Heart left ventricle (tissue), 16 donors: Measurements from ENCODE around the gene DSTN. TPM values are rescaled to one million over a fixed set of nuclear protein-coding genes. Genes with fewer than 3 reads are reported as not detected.

ENCODE experiments used
- ATAC-seq, 4 donors: fragments of 200-7000 bp; cut with Tn5 transposase; one replicate each; pipeline ENCODE4 v1.9.1; 2020 to 2022; ENCODE audit warnings: moderate library complexity in 4 of 4, mild to moderate bottlenecking in 3 of 4, moderate number of reproducible peaks in 1 of 4
- DNase-seq, 5 donors: peaks; one replicate each; pipeline ENCODE4 v3.0.0-alpha.2; 2020
- H3K27ac ChIP-seq, 12 donors: fragments of 200-600 bp; sonication (generic) in 4 of 12; one replicate each; pipeline versions ENCODE4 v1.5.0 to v1.8.0; 2016 to 2022; ENCODE audit warnings: mild to moderate bottlenecking in 2 of 12
- H3K27me3 ChIP-seq, 9 donors: fragments of 200-600 bp; sonication (generic) in 2 of 9; one replicate each; pipeline versions ENCODE4 v1.5.1 to v1.8.0; 2016 to 2022; ENCODE audit warnings: mild to moderate bottlenecking in 3 of 9
- H3K36me3 ChIP-seq, 9 donors: fragments of 200-600 bp; sonication (generic) in 2 of 9; one replicate each; pipeline versions ENCODE4 v1.5.0 to v1.8.0; 2018 to 2022; ENCODE audit warnings: mild to moderate bottlenecking in 2 of 9
- H3K4me1 ChIP-seq, 12 donors: fragments of 200-600 bp; sonication (generic) in 4 of 12; one replicate each; pipeline versions ENCODE4 v1.5.0 to v1.8.0; 2016 to 2022; ENCODE audit warnings: mild to moderate bottlenecking in 3 of 12
- H3K4me3 ChIP-seq, 12 donors: fragments of 200-600 bp; sonication (generic) in 4 of 12; one replicate each; pipeline versions ENCODE4 v1.5.0 to v1.8.0; 2017 to 2022; ENCODE audit warnings: mild to moderate bottlenecking in 9 of 12, moderate library complexity in 4 of 12
- H3K9me3 ChIP-seq, 12 donors: fragments of 200-600 bp; sonication (generic) in 4 of 12; one replicate each; pipeline versions ENCODE4 v1.5.0 to v1.8.0; 2016 to 2022; ENCODE audit warnings: mild to moderate bottlenecking in 1 of 12
- CTCF ChIP-seq, 12 donors: fragments of 200-600 bp; sonication (generic) in 4 of 12; IDR thresholded peaks; one replicate each; pipeline versions ENCODE4 v1.5.0 to v1.8.0; 2018 to 2022; ENCODE audit warnings: antibody characterized with exemption in 12 of 12, mild to moderate bottlenecking in 5 of 12
- POLR2A ChIP-seq, 2 donors: fragments of 450-650 bp; IDR thresholded peaks; one replicate each; pipeline ENCODE4 v1.6.1; 2017; ENCODE audit warnings: antibody characterized with exemption in 2 of 2, mild to moderate bottlenecking in 2 of 2, moderate library complexity in 2 of 2
- WGBS, 4 donors: extraction: QIAGEN DNeasy Blood & Tissue Kit in 2 of 4; methylation state at CpG; one replicate each; pipeline versions ENCODE4 v1.1.5 to v1.1.7; 2013 to 2018; 5-methylcytosine and 5-hydroxymethylcytosine counted together
- intact Hi-C, 10 donors: fragments of 100-400 bp; cut with DNase I; formaldehyde crosslinking; loops; one replicate each; pipeline versions ENCODE4 v1.11.1 to v1.14.2; 2022
- polyA plus RNA-seq, 2 donors: library from polyadenylated mRNA; stranded (reverse); fragments of 200-250 nt; gene quantifications; one replicate each; pipeline ENCODE4 v1.2.3, GENCODE V29; 2013
- total RNA-seq, 9 donors: library from RNA; depleted of rRNA in 2 of 9; stranded (reverse); fragments of >200 nt in 2 of 9; fragmentation: NEBNext Ultra II Directional in 3 of 9; extraction: Animal tissue kit (Norgen Biotek cat#: 25700) in 3 of 9; gene quantifications; one replicate each; pipeline versions ENCODE4 v1.1.0 to v1.2.4, GENCODE V29; 2016 to 2023
- donor health status: ischemic (EF 13 %, LVEDD 7.1; RV severe dilation, severe dysfunction).
- donor health status: healthy with polysubstance abuse.
- donor health status: DM: no; HTN: yes; CAD: no.
- donor health status: DM: no; HTN: no; CAD: no.
- donor health status: ischemic (EF 25% LVEDD 6.9; RV normal size, moderate dysfunction).
- donor health status: ischemic (EF 25% LVEDD 5.7; RV mildly dilated, moderate dysfunction).
- donor health status: healthy.
- donor health status: DM: yes; HTN: yes; CAD: no.
- donor health status: ischemic (EF 35%, LVEDD 5.7; RV mildly dilated, moderate dysfunction).
- donor health status: nonischemic (EF 11% LVEDD 7.7; RV severe dilation, severe dysfunction).
- donor health status: DM: yes; HTN: yes; CAD: no.
- donor health status: PGD.
- donor health status: ischemic (EF 29% LVEDD 5.4; RV normal size, mild dysfunction).
- donor health status: nonischemic (EF 23%, LVEDD 6.1; RV moderate dilation, normal function).

DSTN gene
- total and polyA plus RNA-seq, 11 donors = 447 to 738 (median 546) TPM

DNA sequence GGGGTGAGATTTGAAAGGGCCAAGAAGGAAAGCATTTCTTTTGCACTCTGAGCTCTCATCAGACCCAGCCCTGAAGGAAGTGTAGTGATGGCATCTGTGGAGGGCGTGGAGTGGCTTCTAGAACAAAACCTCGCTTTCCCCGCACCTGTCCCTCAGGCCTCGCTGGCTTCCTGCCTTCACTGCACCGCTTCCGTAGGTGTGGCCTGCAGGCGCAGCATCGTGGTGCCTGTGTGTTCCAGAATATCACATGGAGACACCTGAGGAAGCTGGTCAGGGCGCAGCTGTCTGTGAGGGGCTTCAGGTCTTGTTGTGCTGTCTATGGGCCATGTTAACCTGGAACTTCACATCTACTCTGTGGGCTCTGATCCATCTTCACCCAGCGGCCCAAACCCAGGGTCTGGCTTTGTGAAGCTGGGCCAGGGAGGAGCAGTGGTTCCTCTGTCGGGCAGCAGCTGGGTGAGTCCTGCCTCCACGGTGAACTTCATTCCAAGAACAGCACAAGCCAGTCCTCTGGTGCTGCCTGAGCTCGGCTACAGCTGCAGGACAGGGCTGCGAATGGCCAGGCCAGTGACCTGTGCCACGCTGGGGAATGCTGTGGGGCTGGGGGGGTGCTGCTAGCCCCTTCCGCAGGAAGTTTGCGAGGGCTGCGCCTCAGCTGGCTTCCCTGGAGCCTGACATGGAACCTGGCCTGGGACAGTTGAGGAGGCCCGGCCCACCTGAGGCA is 40.9 kb downstream of the DSTN start:
- H3K36me3 ChIP-seq = peaks cover 0 to 72% (median 47%) of the 10 kb centered on the region in 9 donors
- TF ChIP-seq CTCF (IDR thresholded peaks at IDR 0.05) (no peak), POLR2A (IDR thresholded peaks at IDR 0.05) (no peak)
- ATAC-seq = peak in 3 of 4 donors; percentile 4 to 9 (median 7)
- H3K27ac ChIP-seq = peak overlapping the region in 11 of 12 donors; percentile 16 to 83 (median 40)
- intact Hi-C loops = loop anchor here in 6 of 10 donors (5.0 kb wide), 1 partner anchor 38 kb away; the partner anchor contains the start of gene DSTN (in 6 of the 6)
- WGBS, 4 donors = 46 to 65% (median 55%) methylated on average over 7 to 19 of the region's 19 CpGs
- H3K4me3 ChIP-seq = peak overlapping the region in 1 of 12 donors; percentile 7
- no peaks in the 10 kb centered on the region for H3K27me3 ChIP-seq
- H3K4me1 ChIP-seq = peaks cover 0 to 61% (median 42%) of the 10 kb centered on the region in 12 donors
- DNase-seq = peak in 2 of 5 donors; percentile 39 to 69
- no peaks in the 10 kb centered on the region for H3K9me3 ChIP-seq

DNA sequence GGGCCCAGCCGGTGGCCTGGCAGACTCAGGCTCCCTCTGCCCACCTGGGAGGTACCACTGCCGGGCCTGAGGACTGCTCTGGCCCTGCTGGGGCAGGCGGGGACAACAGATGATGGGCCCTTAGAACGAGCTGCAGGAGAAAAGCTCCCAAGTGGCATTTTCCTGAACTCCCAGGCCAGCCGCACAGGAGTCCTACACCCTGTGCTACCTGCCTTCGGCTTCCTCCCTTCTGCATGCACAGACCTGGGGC is 41.3 kb downstream of the DSTN start:
- whole genome bisulfite sequencing, 4 donors = 54 to 90% (median 60%) methylated on average over 2 to 6 of the region's 6 CpGs
- Histone ChIP-seq H3K27me3 (no peaks in the 10 kb centered on the region), H3K4me3 (peak overlapping the region in 1 of 12 donors; percentile 7), H3K36me3 (peaks cover 0 to 72% (median 47%) of the 10 kb centered on the region in 9 donors), H3K27ac (peak overlapping the region in 11 of 12 donors; percentile 23 to 83 (median 47)), H3K9me3 (no peaks in the 10 kb centered on the region), H3K4me1 (peaks cover 0 to 65% (median 47%) of the 10 kb centered on the region in 12 donors)
- ATAC-seq = peak in 3 of 4 donors; percentile 9 to 19 (median 10)
- intact Hi-C loops = loop anchor here in 6 of 10 donors (5.0 kb wide), 1 partner anchor 39 kb away; the partner anchor contains the start of gene DSTN (in 6 of the 6)
- no peak for DNase-seq
- TF ChIP-seq CTCF (IDR thresholded peaks at IDR 0.05) = peak in 1 of 12 donors; percentile 27
- TF ChIP-seq POLR2A (IDR thresholded peaks at IDR 0.05) = no peak

- Histone ChIP-seq H3K36me3 (peaks cover 0 to 72% (median 49%) of the 10 kb centered on the region in 9 donors), H3K27ac (peak overlapping the region in 11 of 12 donors; percentile 23 to 83 (median 52)), H3K9me3 (no peaks in the 10 kb centered on the region), H3K27me3 (no peaks in the 10 kb centered on the region), H3K4me1 (peaks cover 0 to 68% (median 50%) of the 10 kb centered on the region in 12 donors), H3K4me3 (no peak overlapping the region)
- peak in 1 of 5 donors; percentile 58 for DNase-seq
- TF ChIP-seq POLR2A (IDR thresholded peaks at IDR 0.05) = no peak
- peak in 2 of 12 donors; percentile 15 to 30 for TF ChIP-seq CTCF (IDR thresholded peaks at IDR 0.05)
- peak in 3 of 4 donors; percentile 3 to 4 (median 3) for ATAC-seq
- 76 to 82% (median 79%) methylated on average over 24 to 26 of the region's 26 CpGs for WGBS, 4 donors
- intact Hi-C loops = loop anchor here in 6 of 10 donors (5.0 kb wide), 1 partner anchor 39 kb away; the partner anchor contains the start of gene DSTN (in 6 of the 6)
These were observed 41.8 kb downstream of the DSTN start for GRCh38 chr20:17611540-17612286.
